ENCODE data around the gene PLXNA4.

DNA sequence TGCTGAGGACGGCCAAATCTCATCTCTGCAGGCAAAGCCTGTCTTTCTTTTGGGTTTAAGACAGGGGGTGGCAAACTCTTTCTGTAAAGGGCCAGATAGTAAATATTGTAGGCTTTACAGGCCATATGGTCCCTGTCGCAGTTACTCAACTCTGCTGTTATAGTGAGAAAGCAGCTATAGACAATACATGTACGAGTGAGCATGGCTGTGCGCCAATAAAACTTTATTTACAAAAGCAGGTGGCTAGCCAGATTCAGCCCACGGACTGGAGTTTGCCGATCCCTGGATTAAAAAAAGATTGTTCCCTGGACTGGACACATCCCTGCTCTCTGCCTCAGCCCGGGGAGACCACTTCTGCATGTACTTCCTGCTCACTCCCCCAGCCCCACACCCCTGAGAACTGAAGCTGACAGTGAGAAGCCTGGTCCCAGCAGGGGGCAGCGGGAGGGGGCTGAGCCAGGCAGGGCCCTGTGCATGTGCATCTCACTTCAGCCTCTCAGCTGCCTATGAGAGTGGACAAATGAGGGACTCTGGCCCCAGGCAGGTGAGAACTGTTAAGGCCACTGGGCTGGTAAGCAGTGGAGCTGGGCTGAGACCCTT lies 392.4 kb downstream of the PLXNA4 start:
- no peak for TF ChIP-seq NRF1 (conservative IDR thresholded peaks at IDR 0.05 in 1 of 2, IDR thresholded peaks at IDR 0.05 in 1 of 2)
- TF ChIP-seq, protein P1, sequence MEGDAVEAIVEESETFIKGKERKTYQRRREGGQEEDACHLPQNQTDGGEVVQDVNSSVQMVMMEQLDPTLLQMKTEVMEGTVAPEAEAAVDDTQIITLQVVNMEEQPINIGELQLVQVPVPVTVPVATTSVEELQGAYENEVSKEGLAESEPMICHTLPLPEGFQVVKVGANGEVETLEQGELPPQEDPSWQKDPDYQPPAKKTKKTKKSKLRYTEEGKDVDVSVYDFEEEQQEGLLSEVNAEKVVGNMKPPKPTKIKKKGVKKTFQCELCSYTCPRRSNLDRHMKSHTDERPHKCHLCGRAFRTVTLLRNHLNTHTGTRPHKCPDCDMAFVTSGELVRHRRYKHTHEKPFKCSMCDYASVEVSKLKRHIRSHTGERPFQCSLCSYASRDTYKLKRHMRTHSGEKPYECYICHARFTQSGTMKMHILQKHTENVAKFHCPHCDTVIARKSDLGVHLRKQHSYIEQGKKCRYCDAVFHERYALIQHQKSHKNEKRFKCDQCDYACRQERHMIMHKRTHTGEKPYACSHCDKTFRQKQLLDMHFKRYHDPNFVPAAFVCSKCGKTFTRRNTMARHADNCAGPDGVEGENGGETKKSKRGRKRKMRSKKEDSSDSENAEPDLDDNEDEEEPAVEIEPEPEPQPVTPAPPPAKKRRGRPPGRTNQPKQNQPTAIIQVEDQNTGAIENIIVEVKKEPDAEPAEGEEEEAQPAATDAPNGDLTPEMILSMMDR (IDR thresholded peaks at IDR 0.05 in 2 of 3, conservative IDR thresholded peaks at IDR 0.05 in 1 of 3; ENCODE audit: insufficient read depth in 2 of 3, low read depth in 1 of 3, low read length in 3 of 3): no peak
- TF ChIP-seq ZNF274 (IDR thresholded peaks at IDR 0.05; ENCODE audit: borderline replicate concordance, low read depth, low read length): no peak
- TF ChIP-seq SRSF9 (IDR thresholded peaks at IDR 0.05; ENCODE audit: borderline replicate concordance, low read depth, low read length): no peak
- no peak for TF ChIP-seq TAL1 (IDR thresholded peaks at IDR 0.05)
- no peak for TF ChIP-seq STAG1 (CRISPR knock-in tag; IDR thresholded peaks at IDR 0.05; ENCODE audit: borderline replicate concordance)
